Mucosa of descending colon (tissue), 3 donors: Measurements from ENCODE around the gene NOSTRIN. TPM values are rescaled to one million over a fixed set of nuclear protein-coding genes. Genes with fewer than 3 reads are reported as not detected.

Experiments
- ATAC-seq: fragments of 200-7000 bp; cut with Tn5 transposase; one replicate; pipeline ENCODE4 v1.9.1; 2020; ENCODE audit warnings: mild to moderate bottlenecking, moderate library complexity
- DNase-seq, 3 donors: peaks; one replicate each; pipeline ENCODE4 v3.0.0-alpha.2; 2020
- H3K36me3 ChIP-seq: fragments of 200-600 bp; one replicate; pipeline ENCODE4 v1.8.0; 2021; ENCODE audit warnings: low read depth, mild to moderate bottlenecking
- H3K4me1 ChIP-seq: fragments of 200-600 bp; one replicate; pipeline ENCODE4 v1.8.0; 2021; ENCODE audit warnings: low read depth, mild to moderate bottlenecking
- H3K4me3 ChIP-seq: fragments of 200-600 bp; one replicate; pipeline ENCODE4 v1.8.0; 2021; ENCODE audit warnings: mild to moderate bottlenecking
- H3K9me3 ChIP-seq: fragments of 200-600 bp; one replicate; pipeline ENCODE4 v1.8.0; 2021; ENCODE audit warnings: mild to moderate bottlenecking
- CTCF ChIP-seq: fragments of 200-600 bp; IDR thresholded peaks from one replicate; pipeline ENCODE4 v1.8.0; 2022; ENCODE audit warnings: antibody characterized with exemption, mild to moderate bottlenecking
- intact Hi-C, 2 donors: fragments of 100-400 bp; cut with DNase I in 1 of 2; cut with micrococcal nuclease in 1 of 2; formaldehyde crosslinking; loops; one replicate each; pipeline versions ENCODE4 v1.11.0 to v1.11.1; 2022; cut with DNase I, micrococcal nuclease
- total RNA-seq, 3 donors: library from RNA; stranded (reverse); fragmentation: NEBNext Ultra II Directional in 2 of 3; extraction: Animal tissue kit (Norgen Biotek cat#: 25700) in 2 of 3; gene quantifications; one replicate each; pipeline versions ENCODE4 v1.2.1 to v1.2.4, GENCODE V29; 2021 to 2023
- donor health status: DM: no; HTN: no; CAD: no; lungs with moderate emphysema.
- donor health status: DM: no; HTN: no; CAD: no.
- donor health status: DM: no; HTN: yes; CAD: no.

The NOSTRIN gene
- total RNA-seq, 3 donors from 2014 or later: 27.3 to 78.7 (median 56.2) TPM

- Histone ChIP-seq H3K9me3 (no peaks in the 10 kb centered on the region), H3K4me3 (no peak overlapping the region), H3K36me3 (no peaks in the 10 kb centered on the region), H3K4me1 (no peaks in the 10 kb centered on the region)
- TF ChIP-seq CTCF: no peak
- ATAC-seq (no peak), DNase-seq (no peak)
- intact Hi-C loops: loop anchor here in 1 of 2 donors (10.0 kb wide), 1 partner anchor 47 kb away; no protein-coding TSS in a partner anchor
Observed at GRCh38 chr2:168821992-168822391, 19.6 kb downstream of the NOSTRIN start.

DNA sequence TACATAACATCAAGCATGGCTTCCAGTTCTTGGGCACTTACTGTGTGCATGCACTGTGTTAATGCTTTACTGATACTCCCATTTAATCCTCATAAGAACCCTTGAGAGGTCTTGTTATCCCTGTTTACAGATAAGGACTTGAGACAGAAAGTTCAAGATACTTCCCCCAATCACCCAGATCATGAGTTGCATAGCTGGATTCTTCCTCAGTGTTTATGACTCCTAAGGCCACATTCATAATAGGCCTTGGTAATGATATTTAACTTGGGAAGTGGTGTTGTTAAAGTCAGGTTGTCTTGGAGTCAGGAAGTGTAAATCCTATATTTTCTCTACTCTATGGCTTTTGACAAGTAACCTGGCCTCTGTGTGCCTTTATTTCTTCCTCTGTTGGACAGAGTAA is 22.7 kb downstream of the NOSTRIN start:
- no peak overlapping the region for H3K4me3 ChIP-seq
- no peak for TF ChIP-seq CTCF
- no peaks in the 10 kb centered on the region for H3K36me3 ChIP-seq
- H3K4me1 ChIP-seq: no peaks in the 10 kb centered on the region
- ATAC-seq: peak; percentile 60
- intact Hi-C loops: loop anchor here in 1 of 2 donors (10.0 kb wide), 1 partner anchor 50 kb away; no protein-coding TSS in a partner anchor
- no peak for DNase-seq
- no peaks in the 10 kb centered on the region for H3K9me3 ChIP-seq

DNA sequence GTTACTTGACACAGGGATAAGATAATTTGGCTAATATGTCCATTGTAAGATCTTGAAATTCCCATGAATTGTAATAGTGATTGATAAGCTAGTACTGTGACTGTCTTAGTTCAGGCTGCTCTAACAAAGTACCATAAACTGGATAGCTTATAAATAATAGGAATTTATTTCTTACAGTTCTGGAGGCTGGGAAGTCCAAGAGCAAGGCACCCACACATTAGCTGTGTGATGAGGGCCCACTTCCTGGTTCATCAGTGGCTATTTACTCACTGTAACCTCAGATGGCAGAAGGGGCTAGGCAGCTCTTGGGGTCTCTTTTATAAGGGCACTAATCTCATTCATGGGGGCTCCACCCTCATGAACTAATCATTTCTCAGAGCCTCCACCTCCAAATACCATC is 28.5 kb downstream of the NOSTRIN start:
- Histone ChIP-seq H3K9me3 (no peaks in the 10 kb centered on the region), H3K4me1 (no peaks in the 10 kb centered on the region), H3K4me3 (no peak overlapping the region), H3K36me3 (no peaks in the 10 kb centered on the region)
- no peak for TF ChIP-seq CTCF
- ATAC-seq (no peak), DNase-seq (no peak)
- intact Hi-C loops: no loop called here

- Histone ChIP-seq H3K36me3 (no peaks in the 10 kb centered on the region), H3K4me3 (no peak overlapping the region), H3K9me3 (no peaks in the 10 kb centered on the region), H3K4me1 (no peaks in the 10 kb centered on the region)
- DNase-seq (no peak), ATAC-seq (no peak)
- TF ChIP-seq CTCF: no peak
- intact Hi-C loops: no loop called here
Observed at GRCh38 chr2:168831662-168832061, 29.2 kb downstream of the NOSTRIN start.

DNA sequence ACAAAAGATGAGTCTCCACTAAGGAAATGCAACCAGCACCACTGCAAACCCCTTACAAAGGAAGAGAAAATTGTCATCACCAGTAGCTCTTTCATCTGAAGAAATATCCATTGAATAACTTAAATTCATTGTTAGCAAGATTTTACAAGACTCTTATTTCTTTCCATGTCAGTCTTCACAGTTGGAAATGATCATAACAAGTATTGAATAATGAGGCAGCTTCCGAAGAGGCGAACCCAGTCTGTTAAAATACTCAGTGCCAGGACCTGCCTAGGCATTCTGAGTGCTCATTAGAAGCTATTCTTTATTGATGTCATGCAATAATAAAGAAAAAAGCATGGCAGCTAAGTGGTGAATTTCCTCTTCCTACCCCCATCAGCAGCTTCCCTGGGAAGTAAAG is 33.5 kb downstream of the NOSTRIN start:
- no peak for TF ChIP-seq CTCF
- no peaks in the 10 kb centered on the region for H3K36me3 ChIP-seq
- no peak for ATAC-seq

GRCh38 chr2:168841445-168841844 is 39.0 kb downstream of the NOSTRIN start:
- DNase-seq (no peak), ATAC-seq (no peak)
- no peaks in the 10 kb centered on the region for H3K36me3 ChIP-seq
- H3K4me3 ChIP-seq: no peak overlapping the region
- intact Hi-C loops: no loop called here
- no peaks in the 10 kb centered on the region for H3K9me3 ChIP-seq
- no peak for TF ChIP-seq CTCF
- H3K4me1 ChIP-seq: no peaks in the 10 kb centered on the region

More for the DNA sequence above, 33.5 kb downstream of the NOSTRIN start:
- no peak for DNase-seq
- intact Hi-C loops: no loop called here
- Histone ChIP-seq H3K9me3 (no peaks in the 10 kb centered on the region), H3K4me3 (no peak overlapping the region), H3K4me1 (no peaks in the 10 kb centered on the region)
